Tibial artery (tissue), 4 donors: ENCODE measurements around the gene AQP3.
"Not testable (repeated sequence)": the region's sequence is repeated elsewhere in the genome, so short reads cannot be mapped to it uniquely, and the experiment has no call there.

ENCODE experiments used
- DNase-seq, 2 donors: peaks; one replicate each; pipeline ENCODE4 v3.0.0-alpha.2; 2019
- H3K27ac ChIP-seq, 2 donors: fragments of 200-600 bp; sonication (generic) in 1 of 2; 1 replicate in 1 of 2; 2 replicates in 1 of 2; pipeline ENCODE4 v1.5.1; 2018 to 2019; ENCODE audit warnings: mild to moderate bottlenecking in 1 of 2
- H3K27me3 ChIP-seq, 2 donors: fragments of 200-600 bp; sonication (generic) in 1 of 2; one replicate each; pipeline versions ENCODE4 v1.5.1 to v1.6.0; 2016 to 2019
- H3K36me3 ChIP-seq, 3 donors: fragments of 200-600 bp; sonication (generic) in 2 of 3; one replicate each; pipeline ENCODE4 v1.5.1; 2016 to 2019; ENCODE audit warnings: mild to moderate bottlenecking in 2 of 3
- H3K4me1 ChIP-seq, 4 donors: fragments of 200-600 bp; sonication (generic) in 2 of 4; 1 replicate in 3 of 4; 2 replicates in 1 of 4; pipeline ENCODE4 v1.5.1; 2016 to 2019
- H3K4me3 ChIP-seq, 2 donors: fragments of 200-600 bp; sonication (generic) in 1 of 2; 1 replicate in 1 of 2; 2 replicates in 1 of 2; pipeline ENCODE4 v1.5.1; 2018 to 2019; ENCODE audit warnings: mild to moderate bottlenecking in 2 of 2
- H3K9me3 ChIP-seq, 3 donors: fragments of 200-600 bp; sonication (generic) in 1 of 3; one replicate each; pipeline ENCODE4 v1.5.1; 2016 to 2019
- CTCF ChIP-seq, 2 experiments: fragments of 200-600 bp in 1 of 2; fragments of 450-650 bp in 1 of 2; IDR thresholded peaks; one replicate each; pipeline ENCODE4 v1.5.1; 2017 to 2019; ENCODE audit warnings: antibody characterized with exemption in 2 of 2, mild to moderate bottlenecking in 1 of 2, moderate library complexity in 1 of 2
- intact Hi-C: fragments of 100-400 bp; cut with DNase I; formaldehyde crosslinking; loops from one replicate; pipeline ENCODE4 v1.15.0; 2023; ENCODE audit warnings: low total_unique reads

Gene AQP3

GRCh38 chr9:33446946-33447798, at the start of gene AQP3:
Gene AQP3, minus strand, starts transcription at chr9:33447593. Its CDS starts 63 bp downstream, at chr9:33447530.
- peak within 1 kb of the TSS; percentile 47 to 59 for H3K4me3 ChIP-seq
- intact Hi-C loops: no loop called here
- H3K9me3 ChIP-seq: no peaks in the 10 kb centered on the region
- peak within 1 kb of the TSS; percentile 8 to 36 for H3K27ac ChIP-seq
- H3K36me3 ChIP-seq: peaks cover 0 to 4% (median 0%) of the 10 kb centered on the region in 3 donors
- DNase-seq: peak; percentile 38 to 81
- no peak for TF ChIP-seq CTCF (IDR thresholded peaks at IDR 0.05)
- H3K27me3 ChIP-seq: no peaks in the 10 kb centered on the region
- peaks cover 3 to 23% (median 16%) of the 10 kb centered on the region in 4 donors for H3K4me1 ChIP-seq

- H3K4me3 ChIP-seq, DNase-seq, H3K9me3 ChIP-seq, H3K27ac ChIP-seq, H3K36me3 ChIP-seq, H3K27me3 ChIP-seq, intact Hi-C loops, H3K4me1 ChIP-seq: not testable (repeated sequence)
Measured at GRCh38 chr9:33493819-33494218, 46.4 kb upstream of the AQP3 start.

- Histone ChIP-seq H3K4me1 (no peaks in the 10 kb centered on the region), H3K27me3 (no peaks in the 10 kb centered on the region), H3K36me3 (no peaks in the 10 kb centered on the region), H3K4me3 (no peak overlapping the region), H3K27ac (no peak overlapping the region), H3K9me3 (no peaks in the 10 kb centered on the region)
- intact Hi-C loops: no loop called here
- no peak for DNase-seq
- no peak for TF ChIP-seq CTCF (IDR thresholded peaks at IDR 0.05)
Measured at GRCh38 chr9:33489066-33489465, 41.7 kb upstream of the AQP3 start.

- DNase-seq, H3K4me3 ChIP-seq, H3K36me3 ChIP-seq, H3K4me1 ChIP-seq, H3K27me3 ChIP-seq, intact Hi-C loops, H3K9me3 ChIP-seq, H3K27ac ChIP-seq: not testable (repeated sequence)
Measured at GRCh38 chr9:33485312-33485711, 37.9 kb upstream of the AQP3 start.

- H3K27ac ChIP-seq: no peak overlapping the region
- H3K9me3 ChIP-seq: no peaks in the 10 kb centered on the region
- intact Hi-C loops: no loop called here
- no peak for DNase-seq
- no peaks in the 10 kb centered on the region for H3K4me1 ChIP-seq
- no peak overlapping the region for H3K4me3 ChIP-seq
- no peaks in the 10 kb centered on the region for H3K27me3 ChIP-seq
- H3K36me3 ChIP-seq: no peaks in the 10 kb centered on the region
- TF ChIP-seq CTCF (IDR thresholded peaks at IDR 0.05): no peak
Measured at GRCh38 chr9:33480976-33481375, 33.6 kb upstream of the AQP3 start.

- TF ChIP-seq CTCF (IDR thresholded peaks at IDR 0.05): no peak
- H3K27ac ChIP-seq: no peak overlapping the region
- H3K27me3 ChIP-seq: no peaks in the 10 kb centered on the region
- H3K9me3 ChIP-seq: no peaks in the 10 kb centered on the region
- intact Hi-C loops: no loop called here
- no peaks in the 10 kb centered on the region for H3K36me3 ChIP-seq
- no peaks in the 10 kb centered on the region for H3K4me1 ChIP-seq
- DNase-seq: no peak
- no peak overlapping the region for H3K4me3 ChIP-seq
Measured at GRCh38 chr9:33480106-33480505, 32.7 kb upstream of the AQP3 start.
